Activated T-helper 2 cell treated with anti-CD3 and anti-CD28 coated beads, Interferon-gamma antibody, Interleukin-2, Interleukin-4, amounts not matched to agents 10 μg/mL and 5 μg/mL and 100 μg/mL, durations not matched to agents 14 hours and 24 hours and 36 hours (primary cell): ENCODE measurements around the gene IKBIP. TPM values are rescaled to one million over a fixed set of nuclear protein-coding genes. Genes with fewer than 3 reads are reported as not detected.
"Not testable (repeated sequence)": the region's sequence is repeated elsewhere in the genome, so short reads cannot be mapped to it uniquely, and the experiment has no call there.

Experiments
- DNase-seq: peaks from one replicate; pipeline ENCODE4 v3.0.0; 2021; ENCODE audit warnings: low spot score
- H3K27ac Mint-ChIP-seq: one replicate; pipeline ENCODE4 v1.8.0; 2021; ENCODE audit warnings: mixed read lengths
- H3K27me3 Mint-ChIP-seq: one replicate; pipeline ENCODE4 v1.8.0; 2021; ENCODE audit warnings: low read depth, mixed read lengths
- H3K36me3 Mint-ChIP-seq: one replicate; pipeline ENCODE4 v1.8.0; 2021; ENCODE audit warnings: low read depth, mixed read lengths
- H3K4me1 Mint-ChIP-seq: one replicate; pipeline ENCODE4 v1.8.0; 2021; ENCODE audit warnings: low read depth, mixed read lengths
- H3K4me3 Mint-ChIP-seq: one replicate; pipeline ENCODE4 v1.8.0; 2021; ENCODE audit warnings: low read depth, mild to moderate bottlenecking, moderate library complexity, mixed read lengths
- H3K9me3 Mint-ChIP-seq: one replicate; pipeline ENCODE4 v1.8.0; 2021; ENCODE audit warnings: mixed read lengths
- intact Hi-C: fragments of 100-400 bp; cut with micrococcal nuclease; formaldehyde crosslinking; loops from one replicate; pipeline ENCODE4 v1.15.1; 2023
- total RNA-seq: library from RNA; stranded (reverse); gene quantifications from 2 replicates; pipeline ENCODE4 v1.2.3, GENCODE V29; 2022

The IKBIP gene
- total RNA-seq, 1 donor from 2014 or later: 41.1 TPM

GRCh38 chr12:98612696-98613334 is 31.8 kb downstream of the IKBIP start:
- intact Hi-C loops: loop anchor here (2.0 kb wide), 1 partner anchor 16 kb away; no protein-coding TSS in a partner anchor
- Mint-ChIP-seq H3K36me3 (peaks cover 16% of the 10 kb centered on the region), H3K27ac (peak overlapping the region; percentile 74)

GRCh38 chr12:98610596-98610995 is 34.0 kb downstream of the IKBIP start:
- H3K27ac Mint-ChIP-seq: no peak overlapping the region
- peaks cover 12% of the 10 kb centered on the region for H3K36me3 Mint-ChIP-seq
- intact Hi-C loops: no loop called here
- H3K27me3 Mint-ChIP-seq: no peaks in the 10 kb centered on the region
- H3K4me3 Mint-ChIP-seq: no peak overlapping the region
- DNase-seq: no peak
- H3K4me1 Mint-ChIP-seq: peaks cover 9% of the 10 kb centered on the region
- no peaks in the 10 kb centered on the region for H3K9me3 Mint-ChIP-seq

More at GRCh38 chr12:98612696-98613334, 31.8 kb downstream of the IKBIP start:
- no peak for DNase-seq
- H3K9me3 Mint-ChIP-seq: no peaks in the 10 kb centered on the region
- H3K27me3 Mint-ChIP-seq: no peaks in the 10 kb centered on the region
- peaks cover 7% of the 10 kb centered on the region for H3K4me1 Mint-ChIP-seq
- no peak overlapping the region for H3K4me3 Mint-ChIP-seq

- no peak overlapping the region for H3K27ac Mint-ChIP-seq
- intact Hi-C loops: no loop called here
These were observed 38.1 kb downstream of the IKBIP start for GRCh38 chr12:98606359-98606988.

GRCh38 chr12:98601924-98602323 is 42.7 kb downstream of the IKBIP start:
- no peaks in the 10 kb centered on the region for H3K27me3 Mint-ChIP-seq
- intact Hi-C loops: no loop called here
- H3K4me1 Mint-ChIP-seq: peaks cover 6% of the 10 kb centered on the region
- no peaks in the 10 kb centered on the region for H3K9me3 Mint-ChIP-seq
- H3K36me3 Mint-ChIP-seq: peaks cover 66% of the 10 kb centered on the region
- DNase-seq: no peak
- no peak overlapping the region for H3K27ac Mint-ChIP-seq
- no peak overlapping the region for H3K4me3 Mint-ChIP-seq

More at GRCh38 chr12:98606359-98606988, 38.1 kb downstream of the IKBIP start:
- Mint-ChIP-seq H3K4me3 (no peak overlapping the region), H3K4me1 (peaks cover 3% of the 10 kb centered on the region), H3K36me3 (peaks cover 25% of the 10 kb centered on the region), H3K9me3 (no peaks in the 10 kb centered on the region), H3K27me3 (no peaks in the 10 kb centered on the region)
- DNase-seq: no peak

- DNase-seq, H3K9me3 Mint-ChIP-seq, H3K4me3 Mint-ChIP-seq, H3K27me3 Mint-ChIP-seq, H3K27ac Mint-ChIP-seq: not testable (repeated sequence)
- H3K36me3 Mint-ChIP-seq: peaks cover 82% of the 10 kb centered on the region
- peaks cover 21% of the 10 kb centered on the region for H3K4me1 Mint-ChIP-seq
- intact Hi-C loops: loop anchor here (2.0 kb wide), 1 partner anchor 15 kb away; no protein-coding TSS in a partner anchor
These were observed 47.3 kb downstream of the IKBIP start for GRCh38 chr12:98597313-98597712.

- Mint-ChIP-seq H3K9me3 (no peaks in the 10 kb centered on the region), H3K27ac (peak overlapping the region; percentile 63), H3K4me3 (peak overlapping the region; percentile 91), H3K27me3 (no peaks in the 10 kb centered on the region), H3K36me3 (peaks cover 63% of the 10 kb centered on the region), H3K4me1 (peaks cover 23% of the 10 kb centered on the region)
- no peak for DNase-seq
- intact Hi-C loops: no loop called here
These were observed 49.2 kb downstream of the IKBIP start for GRCh38 chr12:98595243-98595988.

GRCh38 chr12:98594050-98594835 is 50.3 kb downstream of the IKBIP start:
- Mint-ChIP-seq H3K36me3 (peaks cover 55% of the 10 kb centered on the region), H3K4me1 (peaks cover 23% of the 10 kb centered on the region), H3K27me3 (no peaks in the 10 kb centered on the region), H3K27ac (peak overlapping the region; percentile 93), H3K4me3 (peak overlapping the region; percentile 91), H3K9me3 (no peaks in the 10 kb centered on the region)
- DNase-seq: no peak
- intact Hi-C loops: loop anchor here (5.0 kb wide), 2 partner anchors 148 to 1608 kb away; partner anchors contain the start of gene ACTR6

GRCh38 chr12:98593351-98594049 is 51.1 kb downstream of the IKBIP start, which contains the start of gene SLC25A3:
Gene SLC25A3, plus strand, starts transcription at chr12:98593686. Its CDS starts 293 bp downstream, at chr12:98593979.
- intact Hi-C loops: loop anchor here (1.0 to 5.0 kb wide), 6 partner anchors 27 to 1609 kb away; partner anchors contain the start of genes ACTR6 and APAF1
- H3K9me3 Mint-ChIP-seq: no peaks in the 10 kb centered on the region
- peak within 1 kb of the TSS; percentile 93 for H3K27ac Mint-ChIP-seq
- H3K4me1 Mint-ChIP-seq: peaks cover 23% of the 10 kb centered on the region
- H3K4me3 Mint-ChIP-seq: peak within 1 kb of the TSS; percentile 91
- peaks cover 48% of the 10 kb centered on the region for H3K36me3 Mint-ChIP-seq
- H3K27me3 Mint-ChIP-seq: no peaks in the 10 kb centered on the region
- DNase-seq: peak; percentile 92

- H3K9me3 Mint-ChIP-seq: no peaks in the 10 kb centered on the region
- peak overlapping the region; percentile 91 for H3K4me3 Mint-ChIP-seq
- DNase-seq: no peak
- H3K27me3 Mint-ChIP-seq: no peaks in the 10 kb centered on the region
- H3K36me3 Mint-ChIP-seq: peaks cover 42% of the 10 kb centered on the region
- H3K27ac Mint-ChIP-seq: peak overlapping the region; percentile 93
- intact Hi-C loops: loop anchor here (1.0 to 5.0 kb wide), 6 partner anchors 27 to 1609 kb away; partner anchors contain the start of genes ACTR6 and APAF1
- H3K4me1 Mint-ChIP-seq: peaks cover 18% of the 10 kb centered on the region
These were observed 51.7 kb downstream of the IKBIP start for GRCh38 chr12:98592825-98593322.

DNA sequence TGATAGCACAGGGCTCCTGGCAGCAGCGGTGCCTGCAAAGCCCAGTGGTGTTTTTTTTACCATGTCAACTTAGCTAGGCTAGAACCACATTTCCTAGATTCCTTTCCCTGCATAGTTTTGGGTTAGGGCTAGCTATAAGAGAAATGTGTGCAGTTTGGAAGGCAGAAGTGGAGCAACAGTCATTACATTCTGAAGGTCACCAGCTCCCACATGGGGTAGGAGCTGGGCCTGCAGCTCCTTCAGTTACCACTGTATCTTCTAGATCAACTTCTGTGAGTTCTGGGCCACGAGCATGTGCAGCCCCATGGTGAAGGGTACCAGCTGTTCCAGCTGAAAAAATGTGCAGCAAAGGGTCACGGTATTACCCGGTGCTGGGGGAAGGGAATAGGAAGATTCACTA is 53.4 kb downstream of the IKBIP start:
- H3K27me3 Mint-ChIP-seq: no peaks in the 10 kb centered on the region
- no peak for DNase-seq
- intact Hi-C loops: loop anchor here (5.0 kb wide), 2 partner anchors 151 to 1611 kb away; partner anchors contain the start of gene ACTR6
- peaks cover 26% of the 10 kb centered on the region for H3K36me3 Mint-ChIP-seq
- H3K4me3 Mint-ChIP-seq: peak overlapping the region; percentile 65
- peak overlapping the region; percentile 70 for H3K27ac Mint-ChIP-seq
- peaks cover 16% of the 10 kb centered on the region for H3K4me1 Mint-ChIP-seq
- no peaks in the 10 kb centered on the region for H3K9me3 Mint-ChIP-seq

GRCh38 chr12:98587084-98587483 is 57.5 kb downstream of the IKBIP start:
- DNase-seq: no peak
- Mint-ChIP-seq H3K4me1 (peaks cover 3% of the 10 kb centered on the region), H3K27me3 (peaks cover 4% of the 10 kb centered on the region), H3K27ac (no peak overlapping the region), H3K4me3 (no peak overlapping the region), H3K36me3 (no peaks in the 10 kb centered on the region), H3K9me3 (no peaks in the 10 kb centered on the region)
- intact Hi-C loops: no loop called here
